ENCODE data around the gene LRRC4C.

DNA sequence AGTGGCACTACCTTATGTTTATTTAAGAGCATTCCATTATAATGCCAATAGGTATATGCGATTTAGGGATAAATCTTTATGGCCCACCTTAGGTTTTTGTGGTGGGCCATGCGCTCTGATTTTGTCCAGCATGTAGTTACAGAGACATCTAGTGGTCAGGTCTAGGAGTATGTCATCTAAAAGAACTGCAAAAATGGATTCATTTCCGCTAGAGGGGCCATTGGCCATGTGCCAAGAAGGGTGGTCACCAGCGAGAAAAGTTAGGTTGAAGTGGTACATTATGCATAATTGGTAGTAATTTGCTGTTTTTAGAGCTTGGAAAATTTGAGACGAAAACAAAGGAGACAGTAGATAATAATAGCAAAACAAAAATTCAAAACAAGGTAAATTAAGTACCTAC lies 27.7 kb downstream of the LRRC4C start:
- TF ChIP-seq, protein P1, sequence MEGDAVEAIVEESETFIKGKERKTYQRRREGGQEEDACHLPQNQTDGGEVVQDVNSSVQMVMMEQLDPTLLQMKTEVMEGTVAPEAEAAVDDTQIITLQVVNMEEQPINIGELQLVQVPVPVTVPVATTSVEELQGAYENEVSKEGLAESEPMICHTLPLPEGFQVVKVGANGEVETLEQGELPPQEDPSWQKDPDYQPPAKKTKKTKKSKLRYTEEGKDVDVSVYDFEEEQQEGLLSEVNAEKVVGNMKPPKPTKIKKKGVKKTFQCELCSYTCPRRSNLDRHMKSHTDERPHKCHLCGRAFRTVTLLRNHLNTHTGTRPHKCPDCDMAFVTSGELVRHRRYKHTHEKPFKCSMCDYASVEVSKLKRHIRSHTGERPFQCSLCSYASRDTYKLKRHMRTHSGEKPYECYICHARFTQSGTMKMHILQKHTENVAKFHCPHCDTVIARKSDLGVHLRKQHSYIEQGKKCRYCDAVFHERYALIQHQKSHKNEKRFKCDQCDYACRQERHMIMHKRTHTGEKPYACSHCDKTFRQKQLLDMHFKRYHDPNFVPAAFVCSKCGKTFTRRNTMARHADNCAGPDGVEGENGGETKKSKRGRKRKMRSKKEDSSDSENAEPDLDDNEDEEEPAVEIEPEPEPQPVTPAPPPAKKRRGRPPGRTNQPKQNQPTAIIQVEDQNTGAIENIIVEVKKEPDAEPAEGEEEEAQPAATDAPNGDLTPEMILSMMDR (IDR thresholded peaks at IDR 0.05), result peak; percentile 80
- no peak for TF ChIP-seq EZH2phosphoT487 (IDR thresholded peaks at IDR 0.05)
